ENCODE results near the gene NOX5.

DNA sequence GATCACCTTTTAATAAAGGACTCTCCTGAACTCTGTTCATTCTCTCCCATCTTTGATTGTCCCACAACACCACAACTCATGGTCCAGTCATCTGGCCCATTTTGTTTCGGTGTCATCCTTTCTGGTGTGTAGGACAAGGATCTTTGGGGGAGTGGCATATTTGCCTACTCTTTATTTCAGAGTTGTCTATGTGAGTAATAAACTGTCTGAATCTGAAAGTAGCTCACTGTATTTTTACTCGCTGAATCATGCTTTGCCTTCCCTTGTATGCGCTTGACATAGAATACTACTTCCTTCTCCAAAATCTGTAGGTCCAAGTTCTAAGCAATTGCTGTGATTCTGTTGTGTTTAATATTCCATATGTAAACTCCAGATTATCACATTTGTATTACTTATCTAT lies 29.9 kb upstream of the NOX5 start:
- TF ChIP-seq CTCF (IDR thresholded peaks at IDR 0.05; ENCODE audit: insufficient read depth, low read depth, low read length) (no peak), EZH2 (IDR thresholded peaks at IDR 0.05; ENCODE audit: insufficient read depth, low read length) (no peak)
